Right lobe of liver (tissue), 4 donors: ENCODE measurements around the gene UBN1.

ENCODE experiments used
- POLR2A ChIP-seq: fragments of 450-650 bp; IDR thresholded peaks from one replicate; pipeline ENCODE4 v1.6.1; 2017; ENCODE audit warnings: antibody characterized with exemption, mild to moderate bottlenecking
- TF ChIP-seq, protein P1 (sequence below), 4 donors: fragments of 200-600 bp in 3 of 4; fragments of 450-650 bp in 1 of 4; IDR thresholded peaks; one replicate each; pipeline versions ENCODE4 v1.5.1 to v1.8.0; 2016 to 2022; ENCODE audit warnings: antibody characterized with exemption in 4 of 4, mild to moderate bottlenecking in 2 of 4
- donor health status: DM: no; HTN: no; CAD: no.
- donor health status: DM: no; HTN: no; CAD: no.
- donor health status: DM: no; HTN: yes; CAD: no.

DNA sequence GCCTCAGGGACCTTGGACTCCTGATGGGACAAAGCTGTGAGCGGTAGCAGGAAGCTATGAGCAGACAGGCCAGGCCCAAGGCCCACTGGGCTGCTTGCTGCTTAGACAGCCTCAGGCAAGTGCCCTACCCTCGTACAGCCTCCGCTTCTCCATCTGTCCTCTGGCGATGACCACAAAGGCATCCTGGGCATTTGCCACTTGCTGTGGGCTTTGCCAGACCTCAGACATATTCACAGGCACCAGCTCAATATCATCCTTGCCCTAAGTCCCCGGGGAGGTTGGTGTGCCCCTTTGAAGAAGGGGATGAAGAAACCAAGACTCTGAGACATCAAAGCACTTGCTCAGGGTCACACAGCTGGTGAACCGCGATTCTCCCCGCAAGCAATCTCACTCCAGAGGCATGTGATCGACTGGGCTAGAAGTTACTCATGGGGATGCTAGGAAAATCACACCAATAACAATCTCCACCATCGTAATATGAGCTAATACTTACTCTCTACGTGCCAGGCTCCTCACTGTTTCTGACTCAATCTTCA, 68.0 kb downstream of the UBN1 start:
- TF ChIP-seq, protein P1, sequence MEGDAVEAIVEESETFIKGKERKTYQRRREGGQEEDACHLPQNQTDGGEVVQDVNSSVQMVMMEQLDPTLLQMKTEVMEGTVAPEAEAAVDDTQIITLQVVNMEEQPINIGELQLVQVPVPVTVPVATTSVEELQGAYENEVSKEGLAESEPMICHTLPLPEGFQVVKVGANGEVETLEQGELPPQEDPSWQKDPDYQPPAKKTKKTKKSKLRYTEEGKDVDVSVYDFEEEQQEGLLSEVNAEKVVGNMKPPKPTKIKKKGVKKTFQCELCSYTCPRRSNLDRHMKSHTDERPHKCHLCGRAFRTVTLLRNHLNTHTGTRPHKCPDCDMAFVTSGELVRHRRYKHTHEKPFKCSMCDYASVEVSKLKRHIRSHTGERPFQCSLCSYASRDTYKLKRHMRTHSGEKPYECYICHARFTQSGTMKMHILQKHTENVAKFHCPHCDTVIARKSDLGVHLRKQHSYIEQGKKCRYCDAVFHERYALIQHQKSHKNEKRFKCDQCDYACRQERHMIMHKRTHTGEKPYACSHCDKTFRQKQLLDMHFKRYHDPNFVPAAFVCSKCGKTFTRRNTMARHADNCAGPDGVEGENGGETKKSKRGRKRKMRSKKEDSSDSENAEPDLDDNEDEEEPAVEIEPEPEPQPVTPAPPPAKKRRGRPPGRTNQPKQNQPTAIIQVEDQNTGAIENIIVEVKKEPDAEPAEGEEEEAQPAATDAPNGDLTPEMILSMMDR (IDR thresholded peaks at IDR 0.05): no peak
- TF ChIP-seq POLR2A: no peak
